ENCODE data around the gene MIF4GD.

The MIF4GD gene

GRCh38 chr17:75232786-75233185 lies 38.2 kb downstream of the MIF4GD start:
- DNase-seq (ENCODE audit: low read depth): no peak

- DNase-seq (ENCODE audit: low read depth): no peak
Observed at GRCh38 chr17:75231741-75232464, 39.1 kb downstream of the MIF4GD start.

GRCh38 chr17:75231071-75231470 lies 40.0 kb downstream of the MIF4GD start:
- DNase-seq (ENCODE audit: low read depth): no peak

GRCh38 chr17:75228847-75229246 lies 42.2 kb downstream of the MIF4GD start:
- DNase-seq (ENCODE audit: low read depth): no peak

GRCh38 chr17:75228305-75228704 lies 42.7 kb downstream of the MIF4GD start:
- no peak for DNase-seq (ENCODE audit: low read depth)

- no peak for DNase-seq (ENCODE audit: low read depth)
Observed at GRCh38 chr17:75227729-75228128, 43.3 kb downstream of the MIF4GD start.

- DNase-seq (ENCODE audit: low read depth): no peak
Observed at GRCh38 chr17:75225016-75225415, 46.0 kb downstream of the MIF4GD start.

GRCh38 chr17:75219815-75220214 lies 51.2 kb downstream of the MIF4GD start:
- DNase-seq (ENCODE audit: low read depth): no peak

GRCh38 chr17:75218131-75218530 lies 52.9 kb downstream of the MIF4GD start:
- no peak for DNase-seq (ENCODE audit: low read depth)
